Calu3 (cell line): ENCODE measurements around the gene CRYM. TPM values are rescaled to one million over a fixed set of nuclear protein-coding genes. Genes with fewer than 3 reads are reported as not detected.

Experiments
- BruUV-seq: library from RNA; stranded (reverse); fragments of 400-500 nt; replicated peaks from 2 replicates; lab custom pipeline; 2021; lab: Mats Ljungman, UMichigan
- CTCF ChIA-PET: fragments of 300-600 bp; sonication (Branson Sonifier 250); formaldehyde crosslinking; loops from one replicate; lab custom pipeline; 2022; ENCODE audit warnings: antibody characterized with exemption; lab: Charles Lee
- DNase-seq: peaks from one replicate; pipeline ENCODE4 v3.0.0; 2022
- H3K27ac Mint-ChIP-seq: one replicate; pipeline ENCODE4 v1.8.0; 2022; ENCODE audit warnings: mixed read lengths; ENCODE audit not compliant: unreplicated experiment
- H3K27me3 Mint-ChIP-seq: one replicate; pipeline ENCODE4 v1.8.0; 2022; ENCODE audit warnings: mixed read lengths; ENCODE audit not compliant: unreplicated experiment
- H3K36me3 Mint-ChIP-seq: one replicate; pipeline ENCODE4 v1.8.0; 2022; ENCODE audit warnings: mild to moderate bottlenecking, moderate library complexity, mixed read lengths; ENCODE audit not compliant: insufficient read depth, unreplicated experiment
- H3K4me1 Mint-ChIP-seq: one replicate; pipeline ENCODE4 v1.8.0; 2022; ENCODE audit warnings: mild to moderate bottlenecking, low read depth, mixed read lengths; ENCODE audit not compliant: unreplicated experiment
- H3K4me3 Mint-ChIP-seq: one replicate; pipeline ENCODE4 v1.8.0; 2022; ENCODE audit warnings: mild to moderate bottlenecking, low read depth, moderate library complexity, mixed read lengths; ENCODE audit not compliant: unreplicated experiment
- H3K9me3 Mint-ChIP-seq: one replicate; pipeline ENCODE4 v1.8.0; 2022; ENCODE audit warnings: low read depth, mixed read lengths; ENCODE audit not compliant: unreplicated experiment
- CTCF ChIP-seq: fragments of 200-600 bp; IDR thresholded peaks from one replicate; pipeline ENCODE4 v1.8.0; 2022; ENCODE audit warnings: antibody characterized with exemption; ENCODE audit not compliant: unreplicated experiment
- intact Hi-C: fragments of 100-400 bp; cut with micrococcal nuclease; formaldehyde crosslinking; loops from one replicate; pipeline ENCODE4 v1.10.0; 2022; ENCODE audit not compliant: unreplicated experiment
- total RNA-seq: library from RNA; stranded (reverse); gene quantifications from 2 replicates; pipeline ENCODE4 v1.2.3, GENCODE V29; 2022

Gene CRYM
- total RNA-seq, 1 experiment from 2014 or later = 4.1 TPM

- intact Hi-C loops = no loop called here
- H3K36me3 Mint-ChIP-seq = peaks cover 5% of the 10 kb centered on the region
- H3K9me3 Mint-ChIP-seq = no peaks in the 10 kb centered on the region
- peak; percentile 65 for DNase-seq
- H3K27ac Mint-ChIP-seq = no peak overlapping the region
- no TSS peak for BruUV-seq
- H3K4me1 Mint-ChIP-seq = peaks cover 16% of the 10 kb centered on the region
- H3K27me3 Mint-ChIP-seq = peaks cover 47% of the 10 kb centered on the region
- H3K4me3 Mint-ChIP-seq = peak overlapping the region; percentile 72
- TF ChIP-seq CTCF = peak; percentile 55
- CTCF ChIA-PET = interaction anchor here (0.5 to 1.9 kb wide), 5 partner anchors 17 to 1034 kb away, joined by 3 to 14 read pairs (median 4); partner anchors contain the start of gene DCUN1D3
These were observed 5.6 kb upstream of the CRYM start for GRCh38 chr16:21283521-21284289.

GRCh38 chr16:21281698-21282389, 3.8 kb upstream of the CRYM start:
- no peak for TF ChIP-seq CTCF
- intact Hi-C loops = no loop called here
- no TSS peak for BruUV-seq
- H3K27me3 Mint-ChIP-seq = peaks cover 48% of the 10 kb centered on the region
- no peak for DNase-seq
- H3K4me3 Mint-ChIP-seq = no peak overlapping the region
- CTCF ChIA-PET = interaction anchor here (0.9 to 1.8 kb wide), 2 partner anchors 19 to 74 kb away, joined by 3 to 5 read pairs; no protein-coding TSS in a partner anchor
- no peak overlapping the region for H3K27ac Mint-ChIP-seq
- H3K9me3 Mint-ChIP-seq = no peaks in the 10 kb centered on the region
- peaks cover 17% of the 10 kb centered on the region for H3K36me3 Mint-ChIP-seq
- peaks cover 20% of the 10 kb centered on the region for H3K4me1 Mint-ChIP-seq

- no peak overlapping the region for H3K4me3 Mint-ChIP-seq
- peaks cover 17% of the 10 kb centered on the region for H3K4me1 Mint-ChIP-seq
- H3K9me3 Mint-ChIP-seq = no peaks in the 10 kb centered on the region
- H3K27ac Mint-ChIP-seq = no peak overlapping the region
- peaks cover 42% of the 10 kb centered on the region for H3K27me3 Mint-ChIP-seq
- H3K36me3 Mint-ChIP-seq = peaks cover 17% of the 10 kb centered on the region
- CTCF ChIA-PET = interaction anchor here (0.6 to 1.3 kb wide), 3 partner anchors 91 to 184 kb away, joined by 4 to 6 read pairs (median 5); no protein-coding TSS in a partner anchor
- intact Hi-C loops = loop anchor here (5.0 kb wide), 1 partner anchor 47 kb away; the partner anchor contains the start of gene ANKS4B
- TF ChIP-seq CTCF = no peak
- DNase-seq = no peak
- no TSS peak for BruUV-seq
These were observed 1.4 kb upstream of the CRYM start for GRCh38 chr16:21279501-21279900.

GRCh38 chr16:21277045-21277926, 804 bp downstream of the CRYM start:
- Mint-ChIP-seq H3K4me1 (peaks cover 7% of the 10 kb centered on the region), H3K4me3 (peak overlapping the region; percentile 85), H3K27me3 (peaks cover 25% of the 10 kb centered on the region), H3K9me3 (no peaks in the 10 kb centered on the region), H3K27ac (no peak overlapping the region), H3K36me3 (peaks cover 12% of the 10 kb centered on the region)
- BruUV-seq = no TSS peak
- intact Hi-C loops = loop anchor here (5.0 kb wide), 1 partner anchor 45 kb away; the partner anchor contains the start of gene ANKS4B
- TF ChIP-seq CTCF = no peak
- CTCF ChIA-PET = interaction anchor here (1.0 to 2.8 kb wide), 4 partner anchors 23 to 121 kb away, joined by 3 to 24 read pairs (median 5); no protein-coding TSS in a partner anchor
- no peak for DNase-seq
